ENCODE data around the gene ATP6V1B1.

Gene ATP6V1B1

GRCh38 chr2:70966681-70967080, 31.0 kb downstream of the ATP6V1B1 start:
- DNase-seq (ENCODE audit: low read depth): no peak

GRCh38 chr2:70967189-70967588, 31.5 kb downstream of the ATP6V1B1 start:
- no peak for DNase-seq (ENCODE audit: low read depth)

GRCh38 chr2:70974592-70974991, 38.9 kb downstream of the ATP6V1B1 start:
- DNase-seq (ENCODE audit: low read depth): no peak

GRCh38 chr2:70975237-70975636, 39.5 kb downstream of the ATP6V1B1 start:
- no peak for DNase-seq (ENCODE audit: low read depth)

GRCh38 chr2:70977605-70978205, 42.0 kb downstream of the ATP6V1B1 start:
- no peak for DNase-seq (ENCODE audit: low read depth)

GRCh38 chr2:70978341-70979179, 42.9 kb downstream of the ATP6V1B1 start, which contains the start of gene ANKRD53:
Gene ANKRD53, plus strand, starts transcription at chr2:70978630. Its CDS starts 16 bp downstream, at chr2:70978646.
- DNase-seq (ENCODE audit: low read depth): no peak

GRCh38 chr2:70979180-70979488, 43.4 kb downstream of the ATP6V1B1 start:
- DNase-seq (ENCODE audit: low read depth): no peak

GRCh38 chr2:70979626-70980025, 43.9 kb downstream of the ATP6V1B1 start:
- no peak for DNase-seq (ENCODE audit: low read depth)

GRCh38 chr2:70981421-70981820, 45.7 kb downstream of the ATP6V1B1 start:
- DNase-seq (ENCODE audit: low read depth): no peak

GRCh38 chr2:70981866-70982810, 46.4 kb downstream of the ATP6V1B1 start:
- DNase-seq (ENCODE audit: low read depth): no peak

GRCh38 chr2:70982971-70983370, 47.3 kb downstream of the ATP6V1B1 start:
- no peak for DNase-seq (ENCODE audit: low read depth)

- DNase-seq (ENCODE audit: low read depth): no peak
These were observed 48.0 kb downstream of the ATP6V1B1 start for GRCh38 chr2:70983506-70984227.

GRCh38 chr2:70984228-70984575, 48.5 kb downstream of the ATP6V1B1 start:
- no peak for DNase-seq (ENCODE audit: low read depth)

- DNase-seq (ENCODE audit: low read depth): no peak
These were observed 49.0 kb downstream of the ATP6V1B1 start for GRCh38 chr2:70984576-70985282.

- no peak for DNase-seq (ENCODE audit: low read depth)
These were observed 49.6 kb downstream of the ATP6V1B1 start for GRCh38 chr2:70985283-70985688.

GRCh38 chr2:70985956-70986355, 50.3 kb downstream of the ATP6V1B1 start:
- DNase-seq (ENCODE audit: low read depth): no peak

GRCh38 chr2:70986499-70987189, 50.9 kb downstream of the ATP6V1B1 start:
- DNase-seq (ENCODE audit: low read depth): no peak

- no peak for DNase-seq (ENCODE audit: low read depth)
These were observed 51.7 kb downstream of the ATP6V1B1 start for GRCh38 chr2:70987386-70987785.

GRCh38 chr2:70988151-70988550, 52.5 kb downstream of the ATP6V1B1 start:
- DNase-seq (ENCODE audit: low read depth): no peak

GRCh38 chr2:70988726-70989648, 53.3 kb downstream of the ATP6V1B1 start:
- no peak for DNase-seq (ENCODE audit: low read depth)

Data from CMK (cell line).